Ectodermal cell (in vitro differentiated cells): ENCODE measurements around the gene XAGE1B. TPM values are rescaled to one million over a fixed set of nuclear protein-coding genes. Genes with fewer than 3 reads are reported as not detected.
"Not testable (repeated sequence)": the region's sequence is repeated elsewhere in the genome, so short reads cannot be mapped to it uniquely, and the experiment has no call there.

ENCODE experiments used
- H3K27ac ChIP-seq: 2 replicates; pipeline ENCODE4 v1.7.0; 2013; ENCODE audit warnings: mild to moderate bottlenecking, low read depth, low read length; ENCODE audit not compliant: insufficient read depth, poor library complexity, severe bottlenecking
- H3K27me3 ChIP-seq: 2 replicates; pipeline ENCODE4 v1.7.0; 2013; ENCODE audit warnings: mild to moderate bottlenecking, low read length; ENCODE audit not compliant: insufficient read depth, control insufficient read depth, poor library complexity, severe bottlenecking
- H3K36me3 ChIP-seq: one replicate; pipeline ENCODE4 v1.7.0; 2013; ENCODE audit warnings: low read length; ENCODE audit not compliant: control insufficient read depth, insufficient read depth
- H3K4me1 ChIP-seq: one replicate; pipeline ENCODE4 v1.7.0; 2013; ENCODE audit warnings: low read length; ENCODE audit not compliant: control insufficient read depth, insufficient read depth
- H3K4me3 ChIP-seq: 2 replicates; pipeline ENCODE4 v1.7.0; 2013; ENCODE audit warnings: low read depth, low read length, control low read depth; ENCODE audit not compliant: insufficient read depth
- H3K9me3 ChIP-seq: 2 replicates; pipeline ENCODE4 v1.7.0; 2013; ENCODE audit warnings: mild to moderate bottlenecking, low read length, moderate library complexity; ENCODE audit not compliant: control insufficient read depth
- WGBS, 2 experiments: methylation state at CpG; one replicate each; pipeline ENCODE4 v1.1.7; 2013; ENCODE audit warnings: missing lambda C conversion rate in 2 of 2; 5-methylcytosine and 5-hydroxymethylcytosine counted together
- polyA plus RNA-seq, 4 experiments: library from polyadenylated mRNA; stranded (reverse); fragments of 50-300 nt; gene quantifications; one replicate each; pipeline ENCODE4 v1.2.3, GENCODE V29; 2013

The XAGE1B gene
- not detected for polyA plus RNA-seq (2013, experiment 1 of 4)
- not detected for polyA plus RNA-seq (2013, experiment 2 of 4)
- not detected for polyA plus RNA-seq (2013, experiment 3 of 4)
- polyA plus RNA-seq (2013, experiment 4 of 4): not detected

- H3K36me3 ChIP-seq, H3K27ac ChIP-seq, H3K27me3 ChIP-seq, H3K9me3 ChIP-seq, H3K4me1 ChIP-seq, H3K4me3 ChIP-seq: not testable (repeated sequence)
- no CpG with 5 or more reads among the region's 18 CpGs for WGBS, 2 experiments
These were observed at the start of gene XAGE1B for GRCh38 chrX:52516987-52517325. XAGE1B (minus strand) TSS chrX:52517063; CDS start chrX:52515527, 1,536 bp downstream.

- Histone ChIP-seq H3K4me1 (no peaks in the 10 kb centered on the region), H3K36me3 (no peaks in the 10 kb centered on the region), H3K27ac (no peak overlapping the region), H3K4me3 (no peak overlapping the region), H3K9me3 (no peaks in the 10 kb centered on the region), H3K27me3 (no peaks in the 10 kb centered on the region)
- 93 to 94% methylated on average over 10 of the region's 10 CpGs for WGBS, 2 experiments
These were observed 46.2 kb upstream of the XAGE1B start for GRCh38 chrX:52563105-52563504.

- no peaks in the 10 kb centered on the region for H3K36me3 ChIP-seq
- WGBS, 2 experiments: 91 to 93% methylated on average over 3 of the region's 3 CpGs
- H3K27ac ChIP-seq: no peak overlapping the region
- H3K4me3 ChIP-seq: no peak overlapping the region
- H3K4me1 ChIP-seq: no peaks in the 10 kb centered on the region
- H3K9me3 ChIP-seq: no peaks in the 10 kb centered on the region
- H3K27me3 ChIP-seq: no peaks in the 10 kb centered on the region
These were observed 41.3 kb upstream of the XAGE1B start for GRCh38 chrX:52558140-52558539.

- H3K4me1 ChIP-seq: no peaks in the 10 kb centered on the region
- 46 to 57% methylated on average over 1 of the region's 1 CpG for WGBS, 2 experiments
- H3K4me3 ChIP-seq: no peak overlapping the region
- H3K27me3 ChIP-seq: no peaks in the 10 kb centered on the region
- H3K9me3 ChIP-seq: no peaks in the 10 kb centered on the region
- no peak overlapping the region for H3K27ac ChIP-seq
- no peaks in the 10 kb centered on the region for H3K36me3 ChIP-seq
These were observed 39.9 kb upstream of the XAGE1B start for GRCh38 chrX:52556741-52557140.

- no peaks in the 10 kb centered on the region for H3K9me3 ChIP-seq
- no peaks in the 10 kb centered on the region for H3K4me1 ChIP-seq
- no peak overlapping the region for H3K27ac ChIP-seq
- H3K27me3 ChIP-seq: no peaks in the 10 kb centered on the region
- no peaks in the 10 kb centered on the region for H3K36me3 ChIP-seq
- H3K4me3 ChIP-seq: no peak overlapping the region
These were observed 37.3 kb upstream of the XAGE1B start for GRCh38 chrX:52553995-52554642.

- WGBS, 2 experiments: 83% methylated on average over 1 of the region's 3 CpGs; no CpG with 5 or more reads in 1 of the 2 experiments
- not testable (repeated sequence) for H3K27ac ChIP-seq, H3K4me3 ChIP-seq, H3K4me1 ChIP-seq, H3K27me3 ChIP-seq, H3K36me3 ChIP-seq, H3K9me3 ChIP-seq
These were observed 31.9 kb upstream of the XAGE1B start for GRCh38 chrX:52548769-52549168.

GRCh38 chrX:52544147-52544840, 27.4 kb upstream of the XAGE1B start:
- 95 to 97% methylated on average over 19 to 21 of the region's 21 CpGs for WGBS, 2 experiments
- Histone ChIP-seq H3K4me3 (no peak overlapping the region), H3K4me1 (no peaks in the 10 kb centered on the region), H3K9me3 (no peaks in the 10 kb centered on the region), H3K36me3 (no peaks in the 10 kb centered on the region), H3K27ac (no peak overlapping the region), H3K27me3 (no peaks in the 10 kb centered on the region)

GRCh38 chrX:52542311-52542710, 25.4 kb upstream of the XAGE1B start:
- H3K27ac ChIP-seq: no peak overlapping the region
- no peaks in the 10 kb centered on the region for H3K27me3 ChIP-seq
- 84 to 93% methylated on average over 4 to 6 of the region's 6 CpGs for WGBS, 2 experiments
- no peak overlapping the region for H3K4me3 ChIP-seq
- no peaks in the 10 kb centered on the region for H3K4me1 ChIP-seq
- H3K36me3 ChIP-seq: no peaks in the 10 kb centered on the region
- no peaks in the 10 kb centered on the region for H3K9me3 ChIP-seq

- not testable (repeated sequence) for H3K27me3 ChIP-seq, H3K36me3 ChIP-seq, H3K4me1 ChIP-seq, H3K4me3 ChIP-seq, H3K9me3 ChIP-seq, H3K27ac ChIP-seq
- WGBS, 2 experiments: 85 to 91% methylated on average over 4 of the region's 4 CpGs
These were observed 24.2 kb upstream of the XAGE1B start for GRCh38 chrX:52541051-52541450.

GRCh38 chrX:52516110-52516986, 515 bp downstream of the XAGE1B start:
- H3K27ac ChIP-seq, H3K9me3 ChIP-seq, H3K36me3 ChIP-seq, H3K4me1 ChIP-seq, H3K4me3 ChIP-seq, H3K27me3 ChIP-seq: not testable (repeated sequence)
- no CpG with 5 or more reads among the region's 27 CpGs for WGBS, 2 experiments
